Common myeloid progenitor, CD34-positive (primary cell): Measurements from ENCODE around the gene TRIM22.
"Not testable (repeated sequence)": the region's sequence is repeated elsewhere in the genome, so short reads cannot be mapped to it uniquely, and the experiment has no call there.

Experiments
- CTCF ChIA-PET: fragments of 350-600 bp; sonication (Branson Sonifier 250); formaldehyde crosslinking; loops from one replicate; lab custom pipeline; 2021; ENCODE audit warnings: antibody characterized with exemption; lab: Charles Lee
- POLR2A ChIA-PET: fragments of 350-600 bp; sonication (Branson Sonifier 250); formaldehyde crosslinking; loops from one replicate; lab custom pipeline; 2021; ENCODE audit warnings: antibody characterized with exemption; lab: Charles Lee
- DNase-seq, 3 donors: peaks; one replicate each; pipeline versions ENCODE4 v3.0.0 to v3.0.0-alpha.2; 2013
- H3K27ac ChIP-seq, 2 experiments: 1 replicate in 1 of 2; 2 replicates in 1 of 2; pipeline ENCODE4 v1.7.0; 2013; ENCODE audit warnings: inconsistent platforms in 2 of 2, low read length in 2 of 2, mild to moderate bottlenecking in 2 of 2, low read depth in 1 of 2, moderate library complexity in 1 of 2; ENCODE audit not compliant: severe bottlenecking in 2 of 2, insufficient read depth in 1 of 2, poor library complexity in 1 of 2
- H3K27me3 ChIP-seq, 5 experiments: replicated peaks in 2 of 5; 1 replicate in 3 of 5; 2 replicates in 2 of 5; pipeline versions ENCODE4 v1.6.1 to v1.7.0; 2013; ENCODE audit warnings: low read length in 4 of 5, mild to moderate bottlenecking in 2 of 5, moderate library complexity in 2 of 5, inconsistent platforms in 1 of 5; ENCODE audit not compliant: insufficient read depth in 5 of 5, control insufficient read depth in 4 of 5
- H3K36me3 ChIP-seq, 4 experiments: 1 replicate in 2 of 4; 2 replicates in 2 of 4; pipeline versions ENCODE4 v1.6.1 to v1.7.0; 2013; ENCODE audit warnings: low read length in 3 of 4, control low read depth in 1 of 4, mild to moderate bottlenecking in 1 of 4; ENCODE audit not compliant: control insufficient read depth in 4 of 4, insufficient read depth in 4 of 4
- H3K4me1 ChIP-seq, 4 experiments: 1 replicate in 3 of 4; 2 replicates in 1 of 4; pipeline versions ENCODE4 v1.6.1 to v1.7.1; 2013; ENCODE audit warnings: low read length in 3 of 4, mild to moderate bottlenecking in 3 of 4, control low read depth in 1 of 4, inconsistent platforms in 1 of 4, moderate library complexity in 1 of 4; ENCODE audit not compliant: control insufficient read depth in 4 of 4, insufficient read depth in 4 of 4; ENCODE audit errors: control extremely low read depth in 1 of 4
- H3K4me3 ChIP-seq, 7 experiments: 1 replicate in 4 of 7; 2 replicates in 3 of 7; pipeline versions ENCODE4 v1.5.1 to v1.7.0; 2013; ENCODE audit warnings: mild to moderate bottlenecking in 7 of 7, low read length in 6 of 7, moderate library complexity in 6 of 7, inconsistent platforms in 2 of 7, low read depth in 2 of 7, control low read depth in 1 of 7; ENCODE audit not compliant: insufficient read depth in 4 of 7, control insufficient read depth in 1 of 7; ENCODE audit errors: extremely low read depth in 1 of 7
- H3K9me3 ChIP-seq, 5 experiments: 1 replicate in 4 of 5; 2 replicates in 1 of 5; pipeline versions ENCODE4 v1.6.1 to v1.7.1; 2013; ENCODE audit warnings: low read length in 4 of 5, mild to moderate bottlenecking in 2 of 5, inconsistent platforms in 1 of 5, low read depth in 1 of 5, moderate library complexity in 1 of 5; ENCODE audit not compliant: control insufficient read depth in 4 of 5, insufficient read depth in 2 of 5; ENCODE audit errors: control extremely low read depth in 1 of 5
- WGBS: methylation state at CpG from one replicate; pipeline ENCODE4 v1.1.5; 2013; ENCODE audit not compliant: insufficient coverage; 5-methylcytosine and 5-hydroxymethylcytosine counted together

The TRIM22 gene

GRCh38 chr11:5690216-5690615 is 626 bp downstream of the TRIM22 start:
- no CpG with 5 or more reads among the region's 5 CpGs for WGBS
- CTCF ChIA-PET, result interaction anchor here (0.9 to 2.9 kb wide), 3 partner anchors 11 to 23 kb away, joined by 3 to 14 read pairs (median 13); no protein-coding TSS in a partner anchor
- Histone ChIP-seq H3K27me3 (no peaks in the 10 kb centered on the region), H3K4me1 (peaks cover 12 to 44% (median 28%) of the 10 kb centered on the region in 4 experiments), H3K9me3 (no peaks in the 10 kb centered on the region), H3K27ac (peak overlapping the region; percentile 81 to 89), H3K4me3 (peak overlapping the region in 6 of 7 experiments; percentile 70 to 92 (median 80)), H3K36me3 (peaks cover 0 to 5% (median 3%) of the 10 kb centered on the region in 4 experiments)
- DNase-seq, result peak in 1 of 3 donors; percentile 31
- POLR2A ChIA-PET, result interaction anchor here (1.3 to 1.4 kb wide), 2 partner anchors 11 to 120 kb away, joined by 3 to 7 read pairs; no protein-coding TSS in a partner anchor

- Histone ChIP-seq H3K27me3 (no peaks in the 10 kb centered on the region), H3K27ac (peak overlapping the region; percentile 81 to 89), H3K4me1 (peaks cover 12 to 42% (median 27%) of the 10 kb centered on the region in 4 experiments), H3K4me3 (peak overlapping the region; percentile 30 to 92 (median 78)), H3K36me3 (peaks cover 1 to 5% (median 3%) of the 10 kb centered on the region in 4 experiments), H3K9me3 (no peaks in the 10 kb centered on the region)
- ChIA-PET POLR2A (interaction anchor here (1.4 kb wide), 1 partner anchor 120 kb away, joined by 3 read pairs; no protein-coding TSS in a partner anchor), CTCF (interaction anchor here (0.8 to 2.9 kb wide), 5 partner anchors 10 to 54 kb away, joined by 3 to 14 read pairs (median 3); no protein-coding TSS in a partner anchor)
- peak in 1 of 3 donors; percentile 20 for DNase-seq
- WGBS, result 0% methylated on average over 5 of the region's 5 CpGs
These were observed 1.1 kb downstream of the TRIM22 start for GRCh38 chr11:5690736-5691135.

- WGBS, result 13% methylated on average over 1 of the region's 12 CpGs
- POLR2A ChIA-PET, result interaction anchor here (0.5 to 1.4 kb wide), 2 partner anchors 119 to 909 kb away, joined by 3 read pairs; no protein-coding TSS in a partner anchor
These were observed 1.8 kb downstream of the TRIM22 start for GRCh38 chr11:5691238-5691963.

GRCh38 chr11:5691964-5692361 is 2.4 kb downstream of the TRIM22 start:
- CTCF ChIA-PET, result interaction anchor here (1.2 kb wide), 1 partner anchor 8 kb away, joined by 3 read pairs; no protein-coding TSS in a partner anchor
- H3K27ac ChIP-seq, result peak overlapping the region; percentile 34 to 89

More at GRCh38 chr11:5691238-5691963, 1.8 kb downstream of the TRIM22 start:
- DNase-seq, result peak in 1 of 3 donors; percentile 28
- not testable (repeated sequence) for H3K9me3 ChIP-seq, H3K27me3 ChIP-seq, H3K36me3 ChIP-seq
- Histone ChIP-seq H3K4me3 (peak overlapping the region; percentile 30 to 92 (median 78)), H3K27ac (peak overlapping the region; percentile 81 to 89), H3K4me1 (peaks cover 12 to 42% (median 27%) of the 10 kb centered on the region in 4 experiments)
- CTCF ChIA-PET, result interaction anchor here (0.8 to 1.2 kb wide), 4 partner anchors 9 to 54 kb away, joined by 3 read pairs; no protein-coding TSS in a partner anchor

DNA sequence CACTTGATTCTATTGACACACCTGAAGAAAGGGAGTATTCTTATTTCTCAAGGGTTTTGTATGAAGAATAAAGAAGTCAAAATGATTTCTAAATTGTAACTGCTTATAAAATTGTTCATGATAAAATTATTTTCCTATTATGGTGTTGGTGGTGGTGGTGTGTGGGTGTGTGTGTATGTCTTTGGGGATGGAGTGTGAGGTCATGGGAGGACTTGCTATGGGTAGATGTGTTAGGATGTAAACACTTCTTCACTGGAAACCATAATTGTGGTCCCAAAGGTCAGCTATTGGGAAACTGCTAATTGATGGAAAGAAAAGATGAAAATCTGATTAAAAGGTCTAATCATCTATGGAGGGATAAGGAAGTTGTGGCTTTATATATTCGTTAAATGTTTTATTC is 5.1 kb downstream of the TRIM22 start:
- WGBS, result 17% methylated on average over 1 of the region's 1 CpG
- ChIA-PET POLR2A (interaction anchor here (0.6 kb wide), 1 partner anchor 9 kb away, joined by 3 read pairs; no protein-coding TSS in a partner anchor), CTCF (interaction anchor here (0.9 to 1.5 kb wide), 2 partner anchors 16 to 70 kb away, joined by 4 to 5 read pairs; partner anchors contain the start of gene TRIM34)
- Histone ChIP-seq H3K9me3 (no peaks in the 10 kb centered on the region), H3K36me3 (peaks cover 16 to 34% (median 25%) of the 10 kb centered on the region in 4 experiments), H3K27ac (no peak overlapping the region), H3K4me3 (no peak overlapping the region), H3K27me3 (no peaks in the 10 kb centered on the region), H3K4me1 (peaks cover 5 to 33% (median 20%) of the 10 kb centered on the region in 4 experiments)
- DNase-seq, result no peak

More at GRCh38 chr11:5691964-5692361, 2.4 kb downstream of the TRIM22 start:
- DNase-seq, result peak in 2 of 3 donors; percentile 46 to 62
- no CpG with 5 or more reads among the region's 3 CpGs for WGBS
- Histone ChIP-seq H3K36me3 (peaks cover 7 to 15% (median 12%) of the 10 kb centered on the region in 4 experiments), H3K9me3 (no peaks in the 10 kb centered on the region), H3K4me1 (peaks cover 12 to 42% (median 27%) of the 10 kb centered on the region in 4 experiments), H3K27me3 (no peaks in the 10 kb centered on the region), H3K4me3 (peak overlapping the region in 6 of 7 experiments; percentile 70 to 92 (median 80))
- POLR2A ChIA-PET, result interaction anchor here (0.5 kb wide), 1 partner anchor 908 kb away, joined by 3 read pairs; no protein-coding TSS in a partner anchor

DNA sequence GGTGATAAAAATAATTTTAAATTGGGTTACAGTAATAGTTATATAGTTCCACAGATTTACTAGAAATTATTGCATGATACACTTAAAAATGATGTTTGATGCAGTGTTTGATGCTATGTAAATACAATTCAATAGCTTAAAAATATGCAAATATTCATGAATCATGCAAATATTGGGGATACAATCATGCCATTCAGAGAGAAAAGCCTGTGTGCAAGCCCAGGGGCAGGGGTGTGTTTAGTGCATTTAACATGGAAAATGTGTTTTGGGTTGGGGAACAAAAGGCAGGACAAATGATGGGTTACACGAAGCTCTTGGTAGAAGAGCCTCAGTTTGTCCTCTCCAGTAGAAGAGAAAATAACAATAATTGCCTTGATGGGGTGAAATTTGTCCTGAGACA is 6.0 kb downstream of the TRIM22 start:
- DNase-seq, result no peak
- peaks cover 16 to 37% (median 26%) of the 10 kb centered on the region in 4 experiments for H3K36me3 ChIP-seq
- ChIA-PET POLR2A (no interaction called here), CTCF (interaction anchor here (0.9 to 1.5 kb wide), 2 partner anchors 17 to 71 kb away, joined by 4 to 5 read pairs; partner anchors contain the start of gene TRIM34)
- 100% methylated on average over 1 of the region's 1 CpG for WGBS
- H3K9me3 ChIP-seq, result no peaks in the 10 kb centered on the region
- H3K4me3 ChIP-seq, result no peak overlapping the region
- no peaks in the 10 kb centered on the region for H3K27me3 ChIP-seq
- H3K27ac ChIP-seq, result no peak overlapping the region
- H3K4me1 ChIP-seq, result peaks cover 5 to 25% (median 12%) of the 10 kb centered on the region in 4 experiments
